CD4-positive, alpha-beta T cell treated with Interleukin-4 for 1 hour (primary cell): ENCODE data around the gene KLHL22.
A peak's percentile ranks its signal among the peaks of the same experiment; 100 is the strongest.
"Not testable (repeated sequence)": the region's sequence is repeated elsewhere in the genome, so short reads cannot be mapped to it uniquely, and the experiment has no call there.

Experiments used
- DNase-seq, 2 donors: peaks; one replicate each; pipeline ENCODE4 v3.0.0-alpha.2; 2020 to 2022

Gene KLHL22

GRCh38 chr22:20396639-20397038 lies 99.0 kb downstream of the KLHL22 start:
- DNase-seq: no peak

- no peak for DNase-seq
Observed at GRCh38 chr22:20395907-20396287, 99.7 kb downstream of the KLHL22 start.

GRCh38 chr22:20395181-20395906 lies 100.3 kb downstream of the KLHL22 start:
- DNase-seq: no peak

GRCh38 chr22:20393705-20394476 lies 101.7 kb downstream of the KLHL22 start, which contains the start of gene ZNF74:
ZNF74 (plus strand) TSS chr22:20394151; CDS start chr22:20394629, 478 bp downstream.
- peak; percentile 87 to 88 for DNase-seq

GRCh38 chr22:20392983-20393704 lies 102.5 kb downstream of the KLHL22 start:
- DNase-seq: no peak

GRCh38 chr22:20392365-20392881 lies 103.2 kb downstream of the KLHL22 start:
- DNase-seq: not testable (repeated sequence)
